ENCODE measurements around the gene FAM90A1. TPM values are rescaled to one million over a fixed set of nuclear protein-coding genes. Genes with fewer than 3 reads are reported as not detected.
"Not testable (repeated sequence)": the region's sequence is repeated elsewhere in the genome, so short reads cannot be mapped to it uniquely, and the experiment has no call there.

FAM90A1 gene
- total RNA-seq, 4 donors from 2014 or later, result under 0.01 TPM; not detected in 3

GRCh38 chr12:8221375-8221774, 6.0 kb downstream of the FAM90A1 start:
- DNase-seq (ENCODE audit: extremely low spot score); H3K4me3 ChIP-seq; H3K27ac ChIP-seq (replicated peaks in 1 of 4); H3K27me3 ChIP-seq; H3K36me3 ChIP-seq; H3K4me1 ChIP-seq; H3K9me3 ChIP-seq; intact Hi-C loops (cut with DNase I): not testable (repeated sequence)
- 90% methylated on average over 19 of the region's 21 CpGs for WGBS

- DNase-seq (ENCODE audit: extremely low spot score); H3K4me3 ChIP-seq; H3K9me3 ChIP-seq; H3K4me1 ChIP-seq; intact Hi-C loops (cut with DNase I); H3K27me3 ChIP-seq; H3K27ac ChIP-seq (replicated peaks in 1 of 4); H3K36me3 ChIP-seq: not testable (repeated sequence)
- WGBS, result 80% methylated on average over 25 of the region's 26 CpGs
These were observed 8.6 kb downstream of the FAM90A1 start for GRCh38 chr12:8218711-8219382.

- H3K27me3 ChIP-seq; DNase-seq (ENCODE audit: extremely low spot score); H3K27ac ChIP-seq (replicated peaks in 1 of 4); H3K4me3 ChIP-seq; intact Hi-C loops (cut with DNase I); H3K9me3 ChIP-seq; H3K4me1 ChIP-seq: not testable (repeated sequence)
- 100% methylated on average over 1 of the region's 1 CpG for WGBS
- H3K36me3 ChIP-seq, result peaks cover 4 to 22% (median 7%) of the 10 kb centered on the region in 4 donors
These were observed 29.6 kb downstream of the FAM90A1 start for GRCh38 chr12:8197685-8198308.

- DNase-seq (ENCODE audit: extremely low spot score); H3K9me3 ChIP-seq; H3K27me3 ChIP-seq; H3K36me3 ChIP-seq; H3K4me3 ChIP-seq; intact Hi-C loops (cut with DNase I); H3K27ac ChIP-seq (replicated peaks in 1 of 4); H3K4me1 ChIP-seq: not testable (repeated sequence)
- 85% methylated on average over 2 of the region's 2 CpGs for WGBS
These were observed 39.3 kb downstream of the FAM90A1 start for GRCh38 chr12:8188088-8188487.

- H3K4me1 ChIP-seq, result peaks cover 0 to 13% (median 12%) of the 10 kb centered on the region in 4 donors
- H3K4me3 ChIP-seq; H3K9me3 ChIP-seq; H3K27me3 ChIP-seq; intact Hi-C loops (cut with DNase I); H3K36me3 ChIP-seq; DNase-seq (ENCODE audit: extremely low spot score); H3K27ac ChIP-seq (replicated peaks in 1 of 4): not testable (repeated sequence)
- WGBS, result no CpG with 5 or more reads among the region's 28 CpGs
These were observed 43.2 kb downstream of the FAM90A1 start for GRCh38 chr12:8184206-8184605.

- H3K27me3 ChIP-seq; intact Hi-C loops (cut with DNase I); H3K4me3 ChIP-seq; H3K9me3 ChIP-seq; H3K36me3 ChIP-seq; H3K27ac ChIP-seq (replicated peaks in 1 of 4); DNase-seq (ENCODE audit: extremely low spot score): not testable (repeated sequence)
- WGBS, result 100% methylated on average over 3 of the region's 23 CpGs
- H3K4me1 ChIP-seq, result peaks cover 0 to 13% (median 12%) of the 10 kb centered on the region in 4 donors
These were observed 44.1 kb downstream of the FAM90A1 start for GRCh38 chr12:8183346-8183745.

- WGBS, result 99% methylated on average over 7 of the region's 7 CpGs
- DNase-seq (ENCODE audit: extremely low spot score); intact Hi-C loops (cut with DNase I); H3K27me3 ChIP-seq; H3K27ac ChIP-seq (replicated peaks in 1 of 4); H3K4me3 ChIP-seq; H3K36me3 ChIP-seq; H3K9me3 ChIP-seq: not testable (repeated sequence)
- peaks cover 0 to 13% (median 12%) of the 10 kb centered on the region in 4 donors for H3K4me1 ChIP-seq
These were observed 44.5 kb downstream of the FAM90A1 start for GRCh38 chr12:8182923-8183322.

GRCh38 chr12:8181271-8181670, 46.1 kb downstream of the FAM90A1 start:
- peak overlapping the region in 2 of 4 donors; percentile 50 to 52 for H3K27ac ChIP-seq (replicated peaks in 1 of 4)
- H3K27me3 ChIP-seq; DNase-seq (ENCODE audit: extremely low spot score); H3K9me3 ChIP-seq; intact Hi-C loops (cut with DNase I); H3K36me3 ChIP-seq: not testable (repeated sequence)
- peak overlapping the region in 2 of 4 donors; percentile 11 to 64 for H3K4me3 ChIP-seq
- H3K4me1 ChIP-seq, result peaks cover 0 to 13% (median 12%) of the 10 kb centered on the region in 4 donors

GRCh38 chr12:8179989-8180585, 47.3 kb downstream of the FAM90A1 start:
- H3K4me3 ChIP-seq, result peak overlapping the region; percentile 64 to 84 (median 71)
- H3K36me3 ChIP-seq; intact Hi-C loops (cut with DNase I); H3K27me3 ChIP-seq; DNase-seq (ENCODE audit: extremely low spot score); H3K9me3 ChIP-seq: not testable (repeated sequence)
- 0% methylated on average over 1 of the region's 43 CpGs for WGBS
- peak; percentile 37 to 78 (median 58) for TF ChIP-seq CTCF (IDR thresholded peaks at IDR 0.05)
- TF ChIP-seq POLR2AphosphoS5 (IDR thresholded peaks at IDR 0.05), result peak; percentile 33 to 80
- peak overlapping the region; percentile 83 to 90 (median 86) for H3K27ac ChIP-seq (replicated peaks in 1 of 4)
- peaks cover 0 to 13% (median 12%) of the 10 kb centered on the region in 4 donors for H3K4me1 ChIP-seq

- H3K9me3 ChIP-seq; H3K4me1 ChIP-seq; H3K27ac ChIP-seq (replicated peaks in 1 of 4); H3K4me3 ChIP-seq; intact Hi-C loops (cut with DNase I); H3K36me3 ChIP-seq; DNase-seq (ENCODE audit: extremely low spot score); H3K27me3 ChIP-seq: not testable (repeated sequence)
- WGBS, result 100% methylated on average over 2 of the region's 2 CpGs
These were observed 54.5 kb downstream of the FAM90A1 start for GRCh38 chr12:8172911-8173310.

Measured in esophagus muscularis mucosa (tissue), 4 donors.